ENCODE results near the gene LZTS2.

DNA sequence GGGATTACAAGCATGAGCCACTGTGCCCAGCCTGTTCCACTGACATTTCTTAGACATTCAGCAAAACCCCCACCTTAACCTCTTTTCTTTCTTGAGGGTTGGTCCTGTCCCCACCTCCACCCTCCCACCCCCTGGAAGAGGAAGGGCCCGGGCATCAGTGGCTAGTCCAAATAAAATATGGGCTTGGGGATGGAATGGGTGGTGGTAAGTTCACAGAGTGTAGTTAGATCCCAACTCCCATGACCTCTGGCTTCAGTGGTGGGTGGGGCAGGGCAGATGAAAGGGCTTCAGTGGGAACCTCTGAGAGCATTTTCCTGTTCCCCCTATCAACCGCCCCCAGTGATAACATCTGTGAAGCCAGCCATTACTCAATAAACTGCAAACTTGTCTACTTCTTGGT is 41.2 kb downstream of the LZTS2 start:
- TF ChIP-seq, protein P1, sequence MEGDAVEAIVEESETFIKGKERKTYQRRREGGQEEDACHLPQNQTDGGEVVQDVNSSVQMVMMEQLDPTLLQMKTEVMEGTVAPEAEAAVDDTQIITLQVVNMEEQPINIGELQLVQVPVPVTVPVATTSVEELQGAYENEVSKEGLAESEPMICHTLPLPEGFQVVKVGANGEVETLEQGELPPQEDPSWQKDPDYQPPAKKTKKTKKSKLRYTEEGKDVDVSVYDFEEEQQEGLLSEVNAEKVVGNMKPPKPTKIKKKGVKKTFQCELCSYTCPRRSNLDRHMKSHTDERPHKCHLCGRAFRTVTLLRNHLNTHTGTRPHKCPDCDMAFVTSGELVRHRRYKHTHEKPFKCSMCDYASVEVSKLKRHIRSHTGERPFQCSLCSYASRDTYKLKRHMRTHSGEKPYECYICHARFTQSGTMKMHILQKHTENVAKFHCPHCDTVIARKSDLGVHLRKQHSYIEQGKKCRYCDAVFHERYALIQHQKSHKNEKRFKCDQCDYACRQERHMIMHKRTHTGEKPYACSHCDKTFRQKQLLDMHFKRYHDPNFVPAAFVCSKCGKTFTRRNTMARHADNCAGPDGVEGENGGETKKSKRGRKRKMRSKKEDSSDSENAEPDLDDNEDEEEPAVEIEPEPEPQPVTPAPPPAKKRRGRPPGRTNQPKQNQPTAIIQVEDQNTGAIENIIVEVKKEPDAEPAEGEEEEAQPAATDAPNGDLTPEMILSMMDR (tag by site-specific recombination; IDR thresholded peaks at IDR 0.05): no peak
- no peak for TF ChIP-seq SETDB1 (IDR thresholded peaks at IDR 0.05; ENCODE audit: insufficient read length, low read length)
- TF ChIP-seq, protein P2, sequence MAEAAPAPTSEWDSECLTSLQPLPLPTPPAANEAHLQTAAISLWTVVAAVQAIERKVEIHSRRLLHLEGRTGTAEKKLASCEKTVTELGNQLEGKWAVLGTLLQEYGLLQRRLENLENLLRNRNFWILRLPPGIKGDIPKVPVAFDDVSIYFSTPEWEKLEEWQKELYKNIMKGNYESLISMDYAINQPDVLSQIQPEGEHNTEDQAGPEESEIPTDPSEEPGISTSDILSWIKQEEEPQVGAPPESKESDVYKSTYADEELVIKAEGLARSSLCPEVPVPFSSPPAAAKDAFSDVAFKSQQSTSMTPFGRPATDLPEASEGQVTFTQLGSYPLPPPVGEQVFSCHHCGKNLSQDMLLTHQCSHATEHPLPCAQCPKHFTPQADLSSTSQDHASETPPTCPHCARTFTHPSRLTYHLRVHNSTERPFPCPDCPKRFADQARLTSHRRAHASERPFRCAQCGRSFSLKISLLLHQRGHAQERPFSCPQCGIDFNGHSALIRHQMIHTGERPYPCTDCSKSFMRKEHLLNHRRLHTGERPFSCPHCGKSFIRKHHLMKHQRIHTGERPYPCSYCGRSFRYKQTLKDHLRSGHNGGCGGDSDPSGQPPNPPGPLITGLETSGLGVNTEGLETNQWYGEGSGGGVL (tag by site-specific recombination; IDR thresholded peaks at IDR 0.05): no peak
- no peak for TF ChIP-seq ZNF558 (tag by site-specific recombination; IDR thresholded peaks at IDR 0.05)
- no peak for TF ChIP-seq ZNF133 (tag by site-specific recombination; IDR thresholded peaks at IDR 0.05)
- TF ChIP-seq ZNF302 (tag by site-specific recombination; IDR thresholded peaks at IDR 0.05; ENCODE audit: low read depth): no peak
